Natural killer cell (primary cell): ENCODE results near the gene DRD2. TPM values are rescaled to one million over a fixed set of nuclear protein-coding genes. Genes with fewer than 3 reads are reported as not detected.

ENCODE experiments used
- ATAC-seq, 3 donors: fragments of 150-1000 bp in 2 of 3; fragments of 200-7000 bp in 1 of 3; cut with Tn5 transposase; 1 replicate in 1 of 3; 2 replicates in 2 of 3; pipeline ENCODE4 v1.10.0; 2021; ENCODE audit warnings: mild to moderate bottlenecking in 2 of 3, moderate library complexity in 2 of 3
- DNase-seq, 2 donors: peaks; one replicate each; pipeline versions ENCODE4 v3.0.0 to v3.0.0-alpha.2; 2013 to 2021; ENCODE audit warnings: mixed read lengths in 1 of 2
- H3K27ac ChIP-seq: one replicate; pipeline ENCODE4 v1.5.1; 2013; ENCODE audit warnings: mild to moderate bottlenecking, low read length
- H3K27me3 ChIP-seq: one replicate; pipeline ENCODE4 v1.6.1; 2013; ENCODE audit warnings: low read length; ENCODE audit not compliant: control insufficient read depth, insufficient read depth
- H3K36me3 ChIP-seq: one replicate; pipeline ENCODE4 v1.6.1; 2013; ENCODE audit warnings: low read length; ENCODE audit not compliant: control insufficient read depth, insufficient read depth
- H3K4me1 ChIP-seq: one replicate; pipeline ENCODE4 v1.6.1; 2013; ENCODE audit warnings: low read length; ENCODE audit not compliant: control insufficient read depth, insufficient read depth
- H3K4me3 ChIP-seq: one replicate; pipeline ENCODE4 v1.5.1; 2013; ENCODE audit warnings: low read length
- H3K9me3 ChIP-seq: one replicate; pipeline ENCODE4 v1.6.1; 2013; ENCODE audit warnings: low read length; ENCODE audit not compliant: control insufficient read depth, insufficient read depth
- H3K27ac Mint-ChIP-seq, 2 donors: one replicate each; pipeline ENCODE4 v1.8.0; 2022; ENCODE audit warnings: mild to moderate bottlenecking in 2 of 2, mixed read lengths in 2 of 2, moderate library complexity in 1 of 2
- H3K27me3 Mint-ChIP-seq, 2 donors: one replicate each; pipeline ENCODE4 v1.8.0; 2022; ENCODE audit warnings: low read depth in 2 of 2, mixed read lengths in 2 of 2
- H3K36me3 Mint-ChIP-seq: one replicate; pipeline ENCODE4 v1.8.0; 2022; ENCODE audit warnings: mixed read lengths
- H3K4me1 Mint-ChIP-seq, 2 donors: one replicate each; pipeline ENCODE4 v1.8.0; 2022; ENCODE audit warnings: mixed read lengths in 2 of 2
- H3K4me3 Mint-ChIP-seq: one replicate; pipeline ENCODE4 v1.8.0; 2022; ENCODE audit warnings: mild to moderate bottlenecking, moderate library complexity, mixed read lengths
- H3K9me3 Mint-ChIP-seq, 2 donors: one replicate each; pipeline ENCODE4 v1.8.0; 2022; ENCODE audit warnings: mixed read lengths in 2 of 2
- WGBS: methylation state at CpG from one replicate; pipeline ENCODE4 v1.1.7; 2013; ENCODE audit warnings: missing lambda C conversion rate; ENCODE audit not compliant: insufficient coverage; 5-methylcytosine and 5-hydroxymethylcytosine counted together
- intact Hi-C: fragments of 100-400 bp; cut with micrococcal nuclease; formaldehyde crosslinking; loops from one replicate; pipeline ENCODE4 v1.14.2; 2022
- total RNA-seq, 4 donors: library from RNA; stranded (reverse); fragments of 120-200 nt in 1 of 4; gene quantifications; one replicate each; pipeline versions ENCODE4 v1.2.3 to v1.2.4, GENCODE V29; 2013 to 2022
- TF ChIP-seq, protein P1 (sequence below): fragments of 200-600 bp; IDR thresholded peaks from one replicate; pipeline ENCODE4 v1.8.0; 2022; ENCODE audit warnings: antibody characterized with exemption

DRD2 gene
- total RNA-seq, 3 donors from 2014 or later (not counting 1 experiment from before 2014, with no cell fraction given), result not detected

DNA sequence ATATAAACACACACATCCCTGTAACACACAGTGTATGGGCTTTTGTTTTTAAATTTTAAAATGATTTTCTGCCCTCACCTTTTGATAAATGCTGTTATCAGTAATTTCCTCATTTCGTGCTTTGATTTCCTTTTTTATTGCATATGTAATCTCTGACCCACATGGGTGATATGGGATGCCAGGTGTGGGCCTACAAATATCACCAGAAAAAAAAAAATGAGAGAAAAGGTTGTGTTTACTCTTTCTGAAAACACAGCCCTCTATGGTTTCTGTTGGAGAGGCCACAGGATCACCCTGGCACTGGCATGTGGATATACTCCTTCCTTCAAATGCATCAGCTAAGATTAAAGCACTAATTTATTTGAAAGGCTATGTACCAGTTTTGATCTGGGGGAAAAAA is 17.0 kb downstream of the DRD2 start:
- H3K4me1 Mint-ChIP-seq, result no peaks in the 10 kb centered on the region
- intact Hi-C loops, result no loop called here
- no peak overlapping the region for H3K27ac ChIP-seq
- no peak overlapping the region for H3K4me3 Mint-ChIP-seq
- ATAC-seq (no peak), DNase-seq (no peak)
- no peak overlapping the region for H3K27ac Mint-ChIP-seq
- no peak overlapping the region for H3K4me3 ChIP-seq
- no peaks in the 10 kb centered on the region for H3K9me3 Mint-ChIP-seq
- TF ChIP-seq, protein P1, sequence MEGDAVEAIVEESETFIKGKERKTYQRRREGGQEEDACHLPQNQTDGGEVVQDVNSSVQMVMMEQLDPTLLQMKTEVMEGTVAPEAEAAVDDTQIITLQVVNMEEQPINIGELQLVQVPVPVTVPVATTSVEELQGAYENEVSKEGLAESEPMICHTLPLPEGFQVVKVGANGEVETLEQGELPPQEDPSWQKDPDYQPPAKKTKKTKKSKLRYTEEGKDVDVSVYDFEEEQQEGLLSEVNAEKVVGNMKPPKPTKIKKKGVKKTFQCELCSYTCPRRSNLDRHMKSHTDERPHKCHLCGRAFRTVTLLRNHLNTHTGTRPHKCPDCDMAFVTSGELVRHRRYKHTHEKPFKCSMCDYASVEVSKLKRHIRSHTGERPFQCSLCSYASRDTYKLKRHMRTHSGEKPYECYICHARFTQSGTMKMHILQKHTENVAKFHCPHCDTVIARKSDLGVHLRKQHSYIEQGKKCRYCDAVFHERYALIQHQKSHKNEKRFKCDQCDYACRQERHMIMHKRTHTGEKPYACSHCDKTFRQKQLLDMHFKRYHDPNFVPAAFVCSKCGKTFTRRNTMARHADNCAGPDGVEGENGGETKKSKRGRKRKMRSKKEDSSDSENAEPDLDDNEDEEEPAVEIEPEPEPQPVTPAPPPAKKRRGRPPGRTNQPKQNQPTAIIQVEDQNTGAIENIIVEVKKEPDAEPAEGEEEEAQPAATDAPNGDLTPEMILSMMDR, result no peak
- no peaks in the 10 kb centered on the region for H3K9me3 ChIP-seq
- WGBS, result 40% methylated on average over 1 of the region's 1 CpG
- no peaks in the 10 kb centered on the region for H3K36me3 ChIP-seq
- H3K4me1 ChIP-seq, result no peaks in the 10 kb centered on the region
- H3K27me3 ChIP-seq, result no peaks in the 10 kb centered on the region
- H3K27me3 Mint-ChIP-seq, result peaks cover 12 to 29% of the 10 kb centered on the region in 2 donors
- H3K36me3 Mint-ChIP-seq, result no peaks in the 10 kb centered on the region

- 70% methylated on average over 2 of the region's 2 CpGs for WGBS
- Mint-ChIP-seq H3K9me3 (no peaks in the 10 kb centered on the region), H3K4me3 (no peak overlapping the region), H3K27me3 (peaks cover 12 to 29% of the 10 kb centered on the region in 2 donors), H3K4me1 (no peaks in the 10 kb centered on the region), H3K27ac (no peak overlapping the region), H3K36me3 (no peaks in the 10 kb centered on the region)
- Histone ChIP-seq H3K27me3 (no peaks in the 10 kb centered on the region), H3K27ac (no peak overlapping the region), H3K4me3 (no peak overlapping the region), H3K36me3 (no peaks in the 10 kb centered on the region), H3K4me1 (no peaks in the 10 kb centered on the region), H3K9me3 (no peaks in the 10 kb centered on the region)
- ATAC-seq (no peak), DNase-seq (no peak)
- intact Hi-C loops, result no loop called here
- TF ChIP-seq, protein P1, result no peak
These were observed 17.4 kb downstream of the DRD2 start for GRCh38 chr11:113457784-113458183.

DNA sequence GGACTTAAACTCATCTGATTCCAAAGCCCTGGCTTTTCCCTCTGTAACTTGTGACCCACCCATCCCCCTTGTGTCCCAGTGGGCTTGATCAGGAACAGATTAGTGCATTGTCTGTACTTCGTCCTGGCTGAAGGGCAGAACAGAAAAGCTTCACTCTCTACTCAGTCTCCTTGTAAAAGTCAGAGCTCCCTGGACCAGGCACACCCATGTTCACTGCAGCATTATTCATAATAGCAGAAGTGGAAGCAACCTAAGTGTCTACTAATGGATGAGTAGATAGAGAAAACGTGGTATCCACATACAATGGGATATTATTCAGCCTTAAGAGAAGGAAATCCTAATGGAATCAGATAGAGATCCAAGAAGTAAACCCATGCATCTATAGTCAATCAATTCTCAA is 20.7 kb downstream of the DRD2 start:
- TF ChIP-seq, protein P1, result no peak
- 75% methylated on average over 1 of the region's 2 CpGs for WGBS
- ATAC-seq, result no peak
- H3K9me3 Mint-ChIP-seq, result no peaks in the 10 kb centered on the region
- no peaks in the 10 kb centered on the region for H3K4me1 Mint-ChIP-seq
- Histone ChIP-seq H3K9me3 (no peaks in the 10 kb centered on the region), H3K27me3 (no peaks in the 10 kb centered on the region), H3K36me3 (no peaks in the 10 kb centered on the region), H3K4me3 (no peak overlapping the region), H3K27ac (no peak overlapping the region), H3K4me1 (no peaks in the 10 kb centered on the region)
- no peak for DNase-seq
- no peaks in the 10 kb centered on the region for H3K36me3 Mint-ChIP-seq
- peaks cover 12 to 20% of the 10 kb centered on the region in 2 donors for H3K27me3 Mint-ChIP-seq
- intact Hi-C loops, result no loop called here
- H3K27ac Mint-ChIP-seq, result no peak overlapping the region
- no peak overlapping the region for H3K4me3 Mint-ChIP-seq

GRCh38 chr11:113449743-113450142 is 25.5 kb downstream of the DRD2 start:
- Mint-ChIP-seq H3K9me3 (no peaks in the 10 kb centered on the region), H3K27ac (no peak overlapping the region), H3K4me1 (no peaks in the 10 kb centered on the region), H3K36me3 (no peaks in the 10 kb centered on the region), H3K27me3 (peaks cover 11 to 20% of the 10 kb centered on the region in 2 donors), H3K4me3 (no peak overlapping the region)
- TF ChIP-seq, protein P1, result no peak
- no peaks in the 10 kb centered on the region for H3K27me3 ChIP-seq
- intact Hi-C loops, result no loop called here
- ATAC-seq, result no peak
- 80% methylated on average over 6 of the region's 6 CpGs for WGBS
- no peak overlapping the region for H3K27ac ChIP-seq
- no peaks in the 10 kb centered on the region for H3K4me1 ChIP-seq
- no peak for DNase-seq
- H3K9me3 ChIP-seq, result no peaks in the 10 kb centered on the region
- no peaks in the 10 kb centered on the region for H3K36me3 ChIP-seq
- no peak overlapping the region for H3K4me3 ChIP-seq
